ENCODE results near the gene FBRSL1. TPM values are rescaled to one million over a fixed set of nuclear protein-coding genes. Genes with fewer than 3 reads are reported as not detected.

Gene FBRSL1
- total RNA-seq, 1 donor from 2014 or later = 7.5 TPM

- DNase-seq (ENCODE audit: low spot score) = no peak
These were observed 49.2 kb downstream of the FBRSL1 start for GRCh38 chr12:132539016-132539773.

GRCh38 chr12:132540436-132540835 is 50.5 kb downstream of the FBRSL1 start:
- DNase-seq (ENCODE audit: low spot score) = no peak

- no peak for DNase-seq (ENCODE audit: low spot score)
These were observed 51.2 kb downstream of the FBRSL1 start for GRCh38 chr12:132541200-132541599.

- DNase-seq (ENCODE audit: low spot score) = no peak
These were observed 52.0 kb downstream of the FBRSL1 start for GRCh38 chr12:132541996-132542395.

GRCh38 chr12:132542661-132543060 is 52.7 kb downstream of the FBRSL1 start:
- DNase-seq (ENCODE audit: low spot score) = no peak

GRCh38 chr12:132543298-132544079 is 53.5 kb downstream of the FBRSL1 start:
- no peak for DNase-seq (ENCODE audit: low spot score)

GRCh38 chr12:132544080-132544397 is 54.1 kb downstream of the FBRSL1 start:
- peak; percentile 27 for DNase-seq (ENCODE audit: low spot score)

GRCh38 chr12:132544498-132544897 is 54.5 kb downstream of the FBRSL1 start:
- DNase-seq (ENCODE audit: low spot score) = no peak

GRCh38 chr12:132545164-132545953 is 55.4 kb downstream of the FBRSL1 start:
- no peak for DNase-seq (ENCODE audit: low spot score)

GRCh38 chr12:132545955-132546354 is 56.0 kb downstream of the FBRSL1 start:
- DNase-seq (ENCODE audit: low spot score) = no peak

- DNase-seq (ENCODE audit: low spot score) = no peak
These were observed 56.7 kb downstream of the FBRSL1 start for GRCh38 chr12:132546647-132547046.

- DNase-seq (ENCODE audit: low spot score) = no peak
These were observed 57.3 kb downstream of the FBRSL1 start for GRCh38 chr12:132547205-132547740.

- no peak for DNase-seq (ENCODE audit: low spot score)
These were observed 58.6 kb downstream of the FBRSL1 start for GRCh38 chr12:132548430-132549058.

GRCh38 chr12:132549059-132549458 is 59.1 kb downstream of the FBRSL1 start:
- DNase-seq (ENCODE audit: low spot score) = no peak

- DNase-seq (ENCODE audit: low spot score) = peak; percentile 66
These were observed 60.3 kb downstream of the FBRSL1 start for GRCh38 chr12:132550014-132550802.

- DNase-seq (ENCODE audit: low spot score) = no peak
These were observed 61.1 kb downstream of the FBRSL1 start for GRCh38 chr12:132550830-132551640.

GRCh38 chr12:132551641-132552031 is 61.7 kb downstream of the FBRSL1 start:
- no peak for DNase-seq (ENCODE audit: low spot score)

- no peak for DNase-seq (ENCODE audit: low spot score)
These were observed 65.1 kb downstream of the FBRSL1 start for GRCh38 chr12:132554845-132555630.

GRCh38 chr12:132555686-132556085 is 65.7 kb downstream of the FBRSL1 start:
- DNase-seq (ENCODE audit: low spot score) = no peak

Measured in umbilical cord (tissue), 2 donors.